Measurements from ENCODE around the gene CRX. TPM values are rescaled to one million over a fixed set of nuclear protein-coding genes. Genes with fewer than 3 reads are reported as not detected.
"Not testable (repeated sequence)": the region's sequence is repeated elsewhere in the genome, so short reads cannot be mapped to it uniquely, and the experiment has no call there.

Gene CRX
- polyA plus RNA-seq, 1 of the 3 experiments (the other 2 are of a cell fraction): not detected

- TF ChIP-seq RFX5 (IDR thresholded peaks at IDR 0.05; ENCODE audit: low read length) (no peak), CHD2 (IDR thresholded peaks at IDR 0.05; ENCODE audit: low read length, partially characterized antibody) (no peak), FOSL2 (IDR thresholded peaks at IDR 0.05; ENCODE audit: borderline replicate concordance, low read depth) (no peak), RCOR1 (IDR thresholded peaks at IDR 0.05; ENCODE audit: low read length) (no peak), SIN3A (IDR thresholded peaks at IDR 0.05; ENCODE audit: borderline replicate concordance, low read depth, low read length) (no peak), FOXM1 (IDR thresholded peaks at IDR 0.05; ENCODE audit: low read depth) (no peak), TAF1 (IDR thresholded peaks at IDR 0.05; ENCODE audit: borderline replicate concordance, low read depth, low read length) (no peak), MXI1 (IDR thresholded peaks at IDR 0.05; ENCODE audit: low read depth, low read length) (no peak), GATA2 (CRISPR knock-in tag; IDR thresholded peaks at IDR 0.05) (no peak), NRF1 (IDR thresholded peaks at IDR 0.05; ENCODE audit: low read depth, low read length) (no peak), JUND (IDR thresholded peaks at IDR 0.05) (no peak), SMC3 (IDR thresholded peaks at IDR 0.05; ENCODE audit: low read depth, low read length) (no peak)
- TF ChIP-seq, protein P1, sequence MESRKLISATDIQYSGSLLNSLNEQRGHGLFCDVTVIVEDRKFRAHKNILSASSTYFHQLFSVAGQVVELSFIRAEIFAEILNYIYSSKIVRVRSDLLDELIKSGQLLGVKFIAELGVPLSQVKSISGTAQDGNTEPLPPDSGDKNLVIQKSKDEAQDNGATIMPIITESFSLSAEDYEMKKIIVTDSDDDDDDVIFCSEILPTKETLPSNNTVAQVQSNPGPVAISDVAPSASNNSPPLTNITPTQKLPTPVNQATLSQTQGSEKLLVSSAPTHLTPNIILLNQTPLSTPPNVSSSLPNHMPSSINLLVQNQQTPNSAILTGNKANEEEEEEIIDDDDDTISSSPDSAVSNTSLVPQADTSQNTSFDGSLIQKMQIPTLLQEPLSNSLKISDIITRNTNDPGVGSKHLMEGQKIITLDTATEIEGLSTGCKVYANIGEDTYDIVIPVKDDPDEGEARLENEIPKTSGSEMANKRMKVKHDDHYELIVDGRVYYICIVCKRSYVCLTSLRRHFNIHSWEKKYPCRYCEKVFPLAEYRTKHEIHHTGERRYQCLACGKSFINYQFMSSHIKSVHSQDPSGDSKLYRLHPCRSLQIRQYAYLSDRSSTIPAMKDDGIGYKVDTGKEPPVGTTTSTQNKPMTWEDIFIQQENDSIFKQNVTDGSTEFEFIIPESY (IDR thresholded peaks at IDR 0.05; ENCODE audit: borderline replicate concordance, low read depth): no peak
- TF ChIP-seq, protein P2, sequence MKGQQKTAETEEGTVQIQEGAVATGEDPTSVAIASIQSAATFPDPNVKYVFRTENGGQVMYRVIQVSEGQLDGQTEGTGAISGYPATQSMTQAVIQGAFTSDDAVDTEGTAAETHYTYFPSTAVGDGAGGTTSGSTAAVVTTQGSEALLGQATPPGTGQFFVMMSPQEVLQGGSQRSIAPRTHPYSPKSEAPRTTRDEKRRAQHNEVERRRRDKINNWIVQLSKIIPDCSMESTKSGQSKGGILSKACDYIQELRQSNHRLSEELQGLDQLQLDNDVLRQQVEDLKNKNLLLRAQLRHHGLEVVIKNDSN (IDR thresholded peaks at IDR 0.05; ENCODE audit: borderline replicate concordance, low read depth): no peak
- TF ChIP-seq, protein P3, sequence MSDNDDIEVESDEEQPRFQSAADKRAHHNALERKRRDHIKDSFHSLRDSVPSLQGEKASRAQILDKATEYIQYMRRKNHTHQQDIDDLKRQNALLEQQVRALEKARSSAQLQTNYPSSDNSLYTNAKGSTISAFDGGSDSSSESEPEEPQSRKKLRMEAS (IDR thresholded peaks at IDR 0.05; ENCODE audit: low read depth): no peak
- Histone ChIP-seq H3K4me3 (ENCODE audit: low read depth in 2 of 2, low read length in 1 of 2) (no peak overlapping the region), H4K20me1 (ENCODE audit: insufficient read depth) (no peaks in the 10 kb centered on the region), H3F3A (replicated peaks; ENCODE audit: insufficient read depth) (no peaks in the 10 kb centered on the region), H3K9me3 (no peaks in the 10 kb centered on the region), H3K36me3 (replicated peaks in 1 of 2; ENCODE audit: control insufficient read depth in 1 of 2, insufficient read depth in 2 of 2, low read length in 1 of 2) (no peaks in the 10 kb centered on the region), H3K4me1 (ENCODE audit: control insufficient read depth in 1 of 2, insufficient read depth in 2 of 2, low read depth in 1 of 2, low read length in 1 of 2) (no peaks in the 10 kb centered on the region), H3K27me3 (ENCODE audit: insufficient read depth) (peaks cover 26% of the 10 kb centered on the region; the same call in 1 of the 2 replicates), H3K9ac (no peak overlapping the region), H3K4me2 (no peak overlapping the region), H3K9me2 (no peaks in the 10 kb centered on the region), H3K79me2 (ENCODE audit: insufficient read depth) (no peaks in the 10 kb centered on the region), H2AFZ (ENCODE audit: low read depth) (no peak overlapping the region), H3K27ac (ENCODE audit: low read depth in 2 of 2, low read length in 1 of 2) (no peak overlapping the region)
- 36% methylated on average over 7 of the region's 7 CpGs for WGBS (ENCODE audit: low lambda C conversion rate)
- POLR2A ChIA-PET: no interaction called here
- CTCF ChIA-PET: interaction anchor here (0.8 to 1.9 kb wide), 8 partner anchors 9 to 107 kb away, joined by 3 to 9 read pairs (median 5); no protein-coding TSS in a partner anchor
- no peak for DNase-seq
These were observed 7.8 kb upstream of the CRX start for GRCh38 chr19:47813995-47814328.

DNA sequence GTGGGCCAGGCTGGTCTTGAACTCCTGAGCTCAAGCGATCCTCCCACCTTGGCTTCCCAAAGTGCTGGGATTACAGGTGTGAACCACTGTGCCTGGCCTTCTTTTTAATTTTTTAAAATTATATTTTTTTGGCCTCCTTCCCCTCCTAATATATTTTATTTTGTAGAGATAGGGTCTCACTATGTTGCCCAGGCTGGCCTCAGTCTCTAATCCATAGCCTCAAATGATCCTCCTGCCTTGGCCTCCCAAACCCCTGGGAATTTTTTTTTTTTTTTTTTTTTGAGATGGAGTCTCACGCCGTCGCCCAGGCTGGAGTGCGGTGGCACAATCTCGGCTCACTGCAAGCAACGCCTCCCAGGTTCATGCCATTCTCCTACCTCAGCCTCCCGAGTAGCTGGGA, 5.5 kb upstream of the CRX start:
- H3K4me2 ChIP-seq: not testable (repeated sequence)
- 64% methylated on average over 8 of the region's 8 CpGs for WGBS (ENCODE audit: low lambda C conversion rate)

DNA sequence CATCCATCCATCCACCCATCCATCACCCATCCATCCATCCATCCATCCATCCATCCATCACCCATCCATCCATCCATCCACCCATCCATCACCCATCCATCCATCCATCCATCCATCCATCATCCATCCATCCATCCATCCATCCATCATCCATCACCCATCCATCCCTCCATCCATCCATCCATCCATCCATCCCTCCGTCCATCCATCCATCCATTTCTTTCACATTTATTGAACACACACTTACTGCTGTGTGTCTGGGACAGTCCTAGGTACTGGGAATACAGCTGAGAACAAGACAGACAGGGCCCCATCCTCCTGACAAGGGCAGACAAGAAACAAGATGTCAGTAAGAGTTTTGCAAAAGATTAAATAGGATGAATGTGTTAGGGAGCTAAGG, 3.5 kb upstream of the CRX start:
- POLR2A ChIA-PET; H3K4me3 ChIP-seq (ENCODE audit: low read depth in 2 of 2, low read length in 1 of 2); DNase-seq; H3K79me2 ChIP-seq (ENCODE audit: insufficient read depth); H3K36me3 ChIP-seq (replicated peaks in 1 of 2; ENCODE audit: control insufficient read depth in 1 of 2, insufficient read depth in 2 of 2, low read length in 1 of 2); H3K4me2 ChIP-seq; H3K27ac ChIP-seq (ENCODE audit: low read depth in 2 of 2, low read length in 1 of 2); H3K4me1 ChIP-seq (ENCODE audit: control insufficient read depth in 1 of 2, insufficient read depth in 2 of 2, low read depth in 1 of 2, low read length in 1 of 2); H3F3A ChIP-seq (replicated peaks; ENCODE audit: insufficient read depth); H3K9me3 ChIP-seq; H4K20me1 ChIP-seq (ENCODE audit: insufficient read depth); CTCF ChIA-PET; H2AFZ ChIP-seq (ENCODE audit: low read depth); H3K9me2 ChIP-seq; H3K9ac ChIP-seq: not testable (repeated sequence)
- WGBS (ENCODE audit: low lambda C conversion rate): 76% methylated on average over 1 of the region's 1 CpG
- peaks cover 51% of the 10 kb centered on the region; the same call in 1 of the 2 replicates for H3K27me3 ChIP-seq (ENCODE audit: insufficient read depth)

More for the DNA sequence above, 5.5 kb upstream of the CRX start:
- H3F3A ChIP-seq (replicated peaks; ENCODE audit: insufficient read depth); DNase-seq; H3K9me2 ChIP-seq; H3K36me3 ChIP-seq (replicated peaks in 1 of 2; ENCODE audit: control insufficient read depth in 1 of 2, insufficient read depth in 2 of 2, low read length in 1 of 2); H3K27ac ChIP-seq (ENCODE audit: low read depth in 2 of 2, low read length in 1 of 2); POLR2A ChIA-PET; H3K79me2 ChIP-seq (ENCODE audit: insufficient read depth); H3K4me3 ChIP-seq (ENCODE audit: low read depth in 2 of 2, low read length in 1 of 2); H2AFZ ChIP-seq (ENCODE audit: low read depth); H3K9me3 ChIP-seq; H3K4me1 ChIP-seq (ENCODE audit: control insufficient read depth in 1 of 2, insufficient read depth in 2 of 2, low read depth in 1 of 2, low read length in 1 of 2); H3K9ac ChIP-seq; H4K20me1 ChIP-seq (ENCODE audit: insufficient read depth): not testable (repeated sequence)
- peaks cover 42% of the 10 kb centered on the region; the same call in 1 of the 2 replicates for H3K27me3 ChIP-seq (ENCODE audit: insufficient read depth)
- CTCF ChIA-PET: interaction anchor here (2.3 kb wide), 1 partner anchor 47 kb away, joined by 9 read pairs; no protein-coding TSS in a partner anchor

Data from SK-N-SH (cell line).